ENCODE measurements around the gene RPF1. TPM values are rescaled to one million over a fixed set of nuclear protein-coding genes. Genes with fewer than 3 reads are reported as not detected.

Gene RPF1
- total and polyA plus RNA-seq, 2 of the 8 experiments (the other 6 are each of a cell fraction or from before 2014, with no cell fraction given), result 18.7 to 41.8 TPM

GRCh38 chr1:84508510-84508909 lies 29.4 kb downstream of the RPF1 start (continued):
- TF ChIP-seq RBBP5 (IDR thresholded peaks at IDR 0.05; ENCODE audit: borderline replicate concordance, low read depth, low read length) (no peak), CHD1 (IDR thresholded peaks at IDR 0.05; ENCODE audit: low read depth, low read length) (no peak), RXRA (IDR thresholded peaks at IDR 0.05; ENCODE audit: insufficient read depth, low read depth, low read length) (no peak)
